SK-N-SH treated with all-trans-retinoic acid at 6 μM for 48 hours (cell line): ENCODE data around the gene PEPD.

Experiments used
- ATAC-seq: fragments of 200-7000 bp; cut with Tn5 transposase; 3 replicates; pipeline ENCODE4 v1.9.1; 2020; ENCODE audit warnings: mild to moderate bottlenecking, moderate library complexity
- ARNTL ChIP-seq: fragments of 450-650 bp; formaldehyde crosslinking; IDR thresholded peaks from 2 replicates; pipeline ENCODE4 v1.5.0; 2020; ENCODE audit warnings: low read depth, mild to moderate bottlenecking, moderate library complexity, borderline replicate concordance
- BACH2 ChIP-seq: fragments of 250-450 bp; sonication (Bioruptor Pico); IDR thresholded peaks from 2 replicates; pipeline ENCODE4 v1.9.0; 2021; ENCODE audit warnings: mild to moderate bottlenecking, borderline replicate concordance
- CSDC2 ChIP-seq: fragments of 250-450 bp; sonication (Bioruptor Pico); IDR thresholded peaks from 2 replicates; pipeline ENCODE4 v1.5.0; 2020; ENCODE audit warnings: mild to moderate bottlenecking, moderate library complexity
- CSRNP3 ChIP-seq: fragments of 250-450 bp; sonication (Bioruptor Pico); IDR thresholded peaks from 2 replicates; pipeline ENCODE4 v1.5.1; 2021; ENCODE audit warnings: mild to moderate bottlenecking, moderate library complexity
- ISL1 ChIP-seq: fragments of 250-450 bp; sonication (Bioruptor Pico); IDR thresholded peaks from 2 replicates; pipeline ENCODE4 v2.1.2; 2022; ENCODE audit warnings: mild to moderate bottlenecking, moderate library complexity
- OSR1 ChIP-seq: fragments of 250-450 bp; sonication (Bioruptor Pico); IDR thresholded peaks from 2 replicates; pipeline ENCODE4 v1.8.0; 2022; ENCODE audit warnings: moderate library complexity, mild to moderate bottlenecking, inconsistent platforms
- POU6F1 ChIP-seq: fragments of 250-450 bp; sonication (Bioruptor Pico); IDR thresholded peaks from 2 replicates; pipeline ENCODE4 v1.8.0; 2021; ENCODE audit warnings: low read depth, mild to moderate bottlenecking, moderate library complexity, borderline replicate concordance
- PPARA ChIP-seq: fragments of 250-450 bp; sonication (Bioruptor Pico); IDR thresholded peaks from 2 replicates; pipeline ENCODE4 v1.5.0; 2020; ENCODE audit warnings: mild to moderate bottlenecking, borderline replicate concordance
- RARB ChIP-seq: fragments of 250-450 bp; sonication (Bioruptor Pico); IDR thresholded peaks from 2 replicates; pipeline ENCODE4 v1.8.0; 2021; ENCODE audit warnings: mild to moderate bottlenecking, moderate library complexity
- SNAI2 ChIP-seq: fragments of 250-450 bp; sonication (Bioruptor Pico); IDR thresholded peaks from 2 replicates; pipeline ENCODE4 v1.5.0; 2020; ENCODE audit warnings: mild to moderate bottlenecking, moderate library complexity
- TCF4 ChIP-seq: fragments of 250-450 bp; sonication (Bioruptor Pico); IDR thresholded peaks from 2 replicates; pipeline ENCODE4 v1.8.0; 2021; ENCODE audit warnings: mild to moderate bottlenecking, moderate library complexity, borderline replicate concordance
- TSHZ2 ChIP-seq: fragments of 250-450 bp; sonication (Bioruptor Pico); IDR thresholded peaks from 2 replicates; pipeline ENCODE4 v1.5.0; 2020; ENCODE audit warnings: mild to moderate bottlenecking, moderate library complexity
- ZC3H10 ChIP-seq: fragments of 250-450 bp; sonication (Bioruptor Pico); IDR thresholded peaks from 2 replicates; pipeline ENCODE4 v1.5.1; 2021; ENCODE audit warnings: mild to moderate bottlenecking, moderate library complexity
- ZFP3 ChIP-seq: fragments of 250-450 bp; sonication (Bioruptor Pico); IDR thresholded peaks from 2 replicates; pipeline ENCODE4 v1.5.0; 2020; ENCODE audit warnings: mild to moderate bottlenecking, moderate library complexity
- ZFP30 ChIP-seq: fragments of 450-650 bp; formaldehyde crosslinking; IDR thresholded peaks from 2 replicates; pipeline ENCODE4 v1.5.0; 2022; ENCODE audit warnings: mild to moderate bottlenecking, moderate library complexity
- ZNF565 ChIP-seq: fragments of 450-650 bp; formaldehyde crosslinking; conservative IDR thresholded peaks from 2 replicates; pipeline ENCODE4 v1.5.0; 2020; ENCODE audit warnings: low read depth, mild to moderate bottlenecking, moderate library complexity
- ZNF70 ChIP-seq: fragments of 450-650 bp; formaldehyde crosslinking; IDR thresholded peaks from 2 replicates; pipeline ENCODE4 v1.5.0; 2020; ENCODE audit warnings: mild to moderate bottlenecking, moderate library complexity
- ZNF8 ChIP-seq: fragments of 450-650 bp; formaldehyde crosslinking; IDR thresholded peaks from 2 replicates; pipeline ENCODE4 v1.5.0; 2020; ENCODE audit warnings: mild to moderate bottlenecking, moderate library complexity
- TF ChIP-seq, protein P1 (sequence below): fragments of 250-450 bp; sonication (Bioruptor Pico); IDR thresholded peaks from 2 replicates; pipeline ENCODE4 v1.8.0; 2020; ENCODE audit warnings: mild to moderate bottlenecking, moderate library complexity, borderline replicate concordance
- TF ChIP-seq, protein P2 (sequence below): fragments of 250-450 bp; sonication (Bioruptor Pico); IDR thresholded peaks from 2 replicates; pipeline ENCODE4 v1.5.1; 2020; ENCODE audit warnings: low read depth, mild to moderate bottlenecking, moderate library complexity

Gene PEPD

DNA sequence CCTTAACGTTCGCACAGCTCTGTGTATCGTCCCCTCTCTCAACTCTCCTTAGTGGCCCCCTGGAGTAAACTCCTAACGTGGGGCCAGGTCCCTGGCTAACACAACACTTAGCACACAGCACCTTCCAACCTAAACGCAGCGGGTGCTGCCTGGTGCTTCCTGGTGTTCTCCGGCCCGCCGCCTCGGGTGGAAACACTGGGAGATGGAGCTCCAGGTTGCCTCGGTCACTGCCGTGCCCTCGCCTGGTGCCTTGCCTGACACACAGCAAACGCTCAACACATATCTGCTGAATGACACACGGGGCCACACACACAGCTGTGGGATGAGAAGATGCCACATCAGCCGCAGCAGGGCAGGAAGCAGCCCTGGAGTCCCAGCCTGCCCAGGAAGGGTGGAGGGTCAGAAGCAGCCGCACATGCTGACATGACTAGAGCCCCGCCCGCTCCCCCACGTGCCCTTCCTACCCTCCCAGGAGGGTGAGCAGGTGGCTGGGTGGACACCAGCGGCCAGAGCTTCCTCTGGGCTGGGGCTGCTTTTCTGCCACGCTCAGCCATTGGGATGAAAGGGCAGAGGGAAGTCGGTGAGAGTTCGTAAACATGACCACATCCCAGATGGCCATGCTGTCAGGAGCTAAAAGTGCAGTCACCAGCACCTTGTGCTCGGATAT lies 6.6 kb downstream of the PEPD start (continued):
- TF ChIP-seq POU6F1 (CRISPR knock-in tag) = no peak
- TF ChIP-seq, protein P1, sequence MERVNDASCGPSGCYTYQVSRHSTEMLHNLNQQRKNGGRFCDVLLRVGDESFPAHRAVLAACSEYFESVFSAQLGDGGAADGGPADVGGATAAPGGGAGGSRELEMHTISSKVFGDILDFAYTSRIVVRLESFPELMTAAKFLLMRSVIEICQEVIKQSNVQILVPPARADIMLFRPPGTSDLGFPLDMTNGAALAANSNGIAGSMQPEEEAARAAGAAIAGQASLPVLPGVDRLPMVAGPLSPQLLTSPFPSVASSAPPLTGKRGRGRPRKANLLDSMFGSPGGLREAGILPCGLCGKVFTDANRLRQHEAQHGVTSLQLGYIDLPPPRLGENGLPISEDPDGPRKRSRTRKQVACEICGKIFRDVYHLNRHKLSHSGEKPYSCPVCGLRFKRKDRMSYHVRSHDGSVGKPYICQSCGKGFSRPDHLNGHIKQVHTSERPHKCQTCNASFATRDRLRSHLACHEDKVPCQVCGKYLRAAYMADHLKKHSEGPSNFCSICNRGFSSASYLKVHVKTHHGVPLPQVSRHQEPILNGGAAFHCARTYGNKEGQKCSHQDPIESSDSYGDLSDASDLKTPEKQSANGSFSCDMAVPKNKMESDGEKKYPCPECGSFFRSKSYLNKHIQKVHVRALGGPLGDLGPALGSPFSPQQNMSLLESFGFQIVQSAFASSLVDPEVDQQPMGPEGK (CRISPR knock-in tag) = no peak
- TF ChIP-seq ZFP3 = no peak

DNA sequence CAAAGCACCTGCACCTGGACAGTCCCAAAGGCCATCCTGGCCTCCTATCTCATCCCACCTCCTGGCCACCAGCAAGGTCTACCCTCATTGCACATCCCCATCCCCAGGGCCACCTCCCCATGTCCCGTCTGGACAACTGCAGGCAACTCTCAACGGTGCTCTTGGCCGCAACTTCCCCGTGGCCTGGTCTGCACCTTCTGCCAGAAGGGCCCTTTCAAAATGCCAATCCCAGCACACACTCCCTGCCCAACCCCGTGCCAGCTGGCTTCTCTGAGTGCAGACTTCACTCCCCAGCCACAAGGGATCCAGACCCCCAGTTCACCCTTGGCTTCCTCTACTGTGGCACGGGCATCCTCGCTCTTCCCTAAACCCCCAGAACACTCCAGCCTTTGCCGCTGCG lies 8.2 kb downstream of the PEPD start:
- TF ChIP-seq TCF4 (CRISPR knock-in tag) = no peak
- no peak for TF ChIP-seq CSRNP3 (CRISPR knock-in tag)
- no peak for TF ChIP-seq SNAI2 (CRISPR knock-in tag)
- no peak for TF ChIP-seq ZC3H10 (CRISPR knock-in tag)
- TF ChIP-seq CSDC2 = no peak
- no peak for TF ChIP-seq ZNF565
- no peak for TF ChIP-seq ARNTL (CRISPR knock-in tag)
- TF ChIP-seq ZFP30 (CRISPR knock-in tag) = no peak
- TF ChIP-seq PPARA (CRISPR knock-in tag) = no peak
- no peak for TF ChIP-seq OSR1 (CRISPR knock-in tag)
- no peak for TF ChIP-seq ZNF8
- TF ChIP-seq TSHZ2 (CRISPR knock-in tag) = no peak
- no peak for TF ChIP-seq BACH2 (CRISPR knock-in tag)
- no peak for TF ChIP-seq ISL1 (CRISPR knock-in tag)
- TF ChIP-seq RARB (CRISPR knock-in tag) = no peak
- TF ChIP-seq, protein P1 (CRISPR knock-in tag) = no peak
- no peak for TF ChIP-seq ZNF70
- no peak for TF ChIP-seq ZFP3
- TF ChIP-seq, all 23 proteins: peak for 0
- ATAC-seq = no peak

- no peak for ATAC-seq
- TF ChIP-seq, protein P2, sequence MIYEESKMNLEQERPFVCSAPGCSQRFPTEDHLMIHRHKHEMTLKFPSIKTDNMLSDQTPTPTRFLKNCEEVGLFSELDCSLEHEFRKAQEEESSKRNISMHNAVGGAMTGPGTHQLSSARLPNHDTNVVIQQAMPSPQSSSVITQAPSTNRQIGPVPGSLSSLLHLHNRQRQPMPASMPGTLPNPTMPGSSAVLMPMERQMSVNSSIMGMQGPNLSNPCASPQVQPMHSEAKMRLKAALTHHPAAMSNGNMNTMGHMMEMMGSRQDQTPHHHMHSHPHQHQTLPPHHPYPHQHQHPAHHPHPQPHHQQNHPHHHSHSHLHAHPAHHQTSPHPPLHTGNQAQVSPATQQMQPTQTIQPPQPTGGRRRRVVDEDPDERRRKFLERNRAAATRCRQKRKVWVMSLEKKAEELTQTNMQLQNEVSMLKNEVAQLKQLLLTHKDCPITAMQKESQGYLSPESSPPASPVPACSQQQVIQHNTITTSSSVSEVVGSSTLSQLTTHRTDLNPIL = no peak
- TF ChIP-seq ZNF565 = no peak
- no peak for TF ChIP-seq TCF4 (CRISPR knock-in tag)
- TF ChIP-seq, all 23 proteins: peak for 0
These were observed 8.9 kb downstream of the PEPD start for GRCh38 chr19:33512580-33513137.
